ENCODE data around the gene CYP4F12.
"Not testable (repeated sequence)": the region's sequence is repeated elsewhere in the genome, so short reads cannot be mapped to it uniquely, and the experiment has no call there.

The CYP4F12 gene

DNA sequence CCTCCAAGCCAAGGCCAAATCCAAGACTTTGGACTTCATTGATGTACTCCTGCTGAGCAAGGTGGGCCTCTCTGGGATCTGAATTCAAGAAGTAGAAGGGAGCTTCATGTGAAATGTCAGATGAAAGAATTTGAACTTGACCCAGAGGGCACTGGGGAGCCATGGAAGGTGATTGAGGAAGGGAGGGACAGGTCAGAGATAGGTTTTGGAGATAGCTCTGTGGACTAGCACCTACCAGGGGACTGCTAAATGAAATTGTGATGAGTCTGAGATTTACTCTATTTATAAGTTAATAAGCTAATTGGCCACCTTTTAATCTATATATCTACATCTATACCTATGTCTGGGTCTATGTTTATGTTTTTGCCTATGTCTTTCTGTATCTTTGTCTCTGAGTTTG, 22.8 kb upstream of the CYP4F12 start:
- not testable (repeated sequence) for DNase-seq (ENCODE audit: low spot score)

DNA sequence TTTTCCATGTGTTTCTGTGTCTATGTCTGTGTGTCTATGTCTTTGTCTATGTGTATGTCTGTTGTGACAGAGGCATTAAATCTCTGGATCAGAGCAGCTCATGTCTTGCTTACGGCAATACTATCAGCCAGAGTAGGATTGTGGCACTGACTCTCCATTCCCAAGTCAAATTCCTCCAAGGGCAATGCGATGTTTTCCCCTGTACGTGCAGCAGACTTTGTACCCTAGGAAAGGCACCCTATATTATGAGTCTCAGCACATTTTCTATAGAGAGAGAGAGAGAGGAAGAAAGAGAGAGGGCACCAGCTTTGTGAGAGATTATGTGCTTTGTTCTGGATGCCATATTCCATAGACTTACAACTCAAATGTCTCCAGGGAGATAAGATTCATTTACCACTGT, 21.1 kb upstream of the CYP4F12 start:
- no peak for DNase-seq (ENCODE audit: low spot score)

DNA sequence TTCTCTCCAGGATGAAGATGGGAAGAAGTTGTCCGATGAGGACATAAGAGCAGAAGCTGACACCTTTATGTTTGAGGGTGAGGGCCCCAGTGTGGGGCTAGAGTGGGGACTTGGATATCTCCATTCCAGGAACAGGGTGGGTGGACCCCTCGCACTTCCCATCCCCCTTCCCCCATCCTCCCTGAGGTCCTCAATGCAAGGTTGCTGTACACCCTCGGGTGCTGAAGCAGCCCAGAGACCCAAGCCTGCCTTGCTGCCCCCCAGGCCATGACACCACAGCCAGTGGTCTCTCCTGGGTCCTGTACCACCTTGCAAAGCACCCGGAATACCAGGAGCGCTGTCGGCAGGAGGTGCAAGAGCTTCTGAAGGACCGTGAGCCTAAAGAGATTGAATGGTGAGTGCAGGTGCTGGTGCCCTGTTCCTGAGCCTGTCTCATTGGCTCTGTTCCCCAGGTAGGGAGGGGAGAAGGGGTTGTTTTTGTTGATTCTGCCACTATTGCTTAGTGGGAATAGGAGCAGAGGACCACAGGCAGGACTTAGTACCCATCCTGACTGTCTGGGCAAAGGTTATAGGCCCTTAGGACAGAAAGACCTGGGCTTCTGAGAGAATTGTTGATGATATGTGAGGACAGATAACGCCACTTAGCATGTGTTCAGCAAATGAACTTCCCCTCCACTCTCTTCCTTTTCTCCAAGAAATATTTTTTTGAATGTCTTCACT, 20.2 kb upstream of the CYP4F12 start:
- DNase-seq (ENCODE audit: low spot score) = no peak

DNA sequence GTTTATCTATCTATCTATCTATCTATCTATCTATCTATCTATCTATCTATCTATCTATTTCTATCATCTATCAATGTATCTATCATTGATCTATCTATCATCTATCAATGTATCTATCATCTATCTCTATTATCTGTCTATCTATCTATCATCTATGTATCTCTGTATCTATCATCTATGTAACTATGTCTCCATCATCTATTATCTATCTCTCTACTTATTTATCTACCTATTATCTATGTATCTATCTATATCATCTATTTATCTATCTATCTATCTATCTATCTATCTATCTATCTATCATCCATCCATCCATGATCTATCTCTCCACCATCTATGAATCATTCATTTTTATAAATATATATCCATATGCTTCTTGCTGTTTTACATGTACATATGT, 16.4 kb upstream of the CYP4F12 start:
- no peak for DNase-seq (ENCODE audit: low spot score)

DNA sequence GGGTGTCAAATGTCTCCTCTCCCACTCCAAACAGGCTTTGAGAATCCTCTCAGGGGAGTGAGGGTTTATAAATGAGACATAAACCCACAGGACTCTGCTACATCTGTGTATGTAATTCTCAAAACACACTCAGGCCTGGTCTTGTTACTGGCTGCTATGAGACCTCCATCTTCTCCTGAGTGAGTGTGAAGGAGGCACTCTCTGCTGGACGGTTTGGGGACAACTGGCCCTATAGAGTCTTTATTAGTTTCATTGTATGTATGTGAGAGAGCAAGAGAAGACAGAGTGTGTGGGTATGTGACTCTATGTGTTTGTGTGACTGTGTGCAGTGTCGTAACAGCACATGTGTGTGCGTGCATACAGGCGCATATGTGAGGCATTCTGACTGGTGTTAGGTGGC, 9.6 kb upstream of the CYP4F12 start:
- no peak for DNase-seq (ENCODE audit: low spot score)

DNA sequence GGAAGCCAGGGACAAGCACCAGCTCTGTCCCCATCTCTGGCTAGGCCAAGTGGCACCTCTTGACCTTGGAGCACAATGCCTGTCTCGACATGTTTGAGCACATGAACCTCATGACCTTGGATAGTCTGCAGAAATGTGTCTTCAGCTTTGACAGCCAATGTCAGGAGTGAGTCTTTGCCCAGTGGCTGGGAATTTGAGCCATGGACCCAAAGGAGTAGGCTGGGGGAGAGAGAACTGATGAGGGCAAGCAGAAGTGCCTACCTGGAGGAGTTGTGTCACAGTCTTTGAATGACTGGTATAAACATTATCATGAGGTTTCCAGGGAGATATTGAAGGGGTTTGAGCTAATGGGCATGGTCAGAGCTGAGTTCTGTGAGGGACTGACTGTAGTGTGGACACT, 6.7 kb upstream of the CYP4F12 start:
- DNase-seq (ENCODE audit: low spot score) = no peak

DNA sequence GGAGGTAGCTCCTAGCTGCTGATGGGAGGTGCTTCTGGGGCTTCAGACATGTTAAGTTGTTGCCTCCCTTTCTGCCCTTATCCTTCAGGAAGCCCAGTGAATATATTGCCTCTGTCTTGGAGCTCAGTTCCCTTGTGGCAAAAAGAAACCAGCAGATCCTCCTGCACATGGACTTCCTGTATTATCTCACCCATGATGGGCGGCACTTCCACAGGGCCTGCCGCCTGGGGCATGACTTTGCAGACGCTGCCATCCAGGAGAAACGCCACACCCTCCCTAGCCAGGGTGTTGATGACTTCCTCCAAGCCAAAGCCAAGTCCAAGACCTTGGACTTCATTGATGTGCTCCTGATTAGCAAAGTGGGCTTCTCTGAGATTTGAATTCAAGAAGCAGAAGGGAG, 6.0 kb upstream of the CYP4F12 start:
- DNase-seq (ENCODE audit: low spot score) = no peak

DNA sequence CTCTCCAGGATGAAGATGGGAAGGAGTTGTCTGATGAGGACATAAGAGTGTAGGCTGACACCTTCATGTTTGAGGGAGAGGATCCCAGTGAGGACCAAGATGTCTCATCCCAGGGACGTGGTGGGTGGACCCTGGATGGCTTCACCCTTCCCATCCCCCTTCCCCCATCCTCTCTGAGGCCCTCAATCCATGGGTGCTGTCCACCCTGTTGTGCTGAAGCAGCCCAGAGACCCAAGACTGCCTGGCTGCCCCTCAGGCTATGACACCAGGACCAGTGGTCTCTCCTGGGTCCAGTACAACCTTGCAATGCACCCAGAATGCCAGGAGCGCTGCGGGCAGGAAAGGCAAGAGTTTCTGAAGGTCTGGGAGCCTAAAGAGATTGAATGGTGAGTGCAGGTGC, 3.4 kb upstream of the CYP4F12 start:
- DNase-seq (ENCODE audit: low spot score) = no peak

DNA sequence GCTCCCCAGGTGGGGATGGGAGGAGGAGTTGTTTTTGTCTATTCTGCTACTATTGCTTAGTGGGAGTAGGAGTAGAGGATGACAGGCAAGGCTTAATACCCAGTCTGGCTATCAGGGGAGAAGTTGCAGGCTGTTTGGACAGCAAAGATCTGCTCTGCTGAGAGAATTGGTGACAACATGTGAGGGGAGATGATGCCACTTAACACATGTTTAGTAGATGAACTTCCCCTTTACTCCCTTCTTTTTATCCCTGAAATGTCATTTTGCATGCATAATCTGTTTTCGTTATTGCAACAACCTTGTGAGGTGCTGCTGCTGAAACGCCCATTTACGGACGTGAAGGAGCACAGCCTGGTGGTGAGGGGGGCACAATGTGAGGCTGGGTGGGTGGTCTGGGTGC, 3.0 kb upstream of the CYP4F12 start:
- DNase-seq (ENCODE audit: low spot score) = no peak

DNA sequence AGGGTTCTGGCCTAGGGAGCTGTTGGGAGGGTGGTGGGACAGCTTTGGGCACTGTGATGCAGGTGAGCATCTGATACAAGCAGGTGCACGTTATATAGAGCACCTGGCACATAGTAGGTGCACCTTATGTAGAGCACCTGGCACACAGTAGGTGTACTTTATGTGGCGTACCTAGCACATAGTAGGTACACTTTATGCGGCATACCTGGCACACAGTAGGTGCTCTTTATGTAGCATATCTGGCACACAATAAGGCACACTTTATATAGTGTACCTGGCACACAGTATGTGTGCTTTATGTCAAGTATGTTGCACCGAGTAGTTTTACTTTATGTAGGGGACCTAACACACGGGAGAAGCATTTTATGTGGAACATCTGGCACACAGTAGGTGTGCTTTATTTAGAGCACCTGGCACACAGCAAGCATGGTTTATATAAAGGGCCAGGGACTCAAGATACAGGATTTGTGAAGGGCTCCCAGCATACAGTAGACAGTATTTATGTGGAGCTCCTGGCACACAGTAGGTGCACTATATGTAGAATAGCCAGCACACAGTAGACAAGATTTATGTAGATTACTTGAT, 1.6 kb upstream of the CYP4F12 start:
- no peak for DNase-seq (ENCODE audit: low spot score)

DNA sequence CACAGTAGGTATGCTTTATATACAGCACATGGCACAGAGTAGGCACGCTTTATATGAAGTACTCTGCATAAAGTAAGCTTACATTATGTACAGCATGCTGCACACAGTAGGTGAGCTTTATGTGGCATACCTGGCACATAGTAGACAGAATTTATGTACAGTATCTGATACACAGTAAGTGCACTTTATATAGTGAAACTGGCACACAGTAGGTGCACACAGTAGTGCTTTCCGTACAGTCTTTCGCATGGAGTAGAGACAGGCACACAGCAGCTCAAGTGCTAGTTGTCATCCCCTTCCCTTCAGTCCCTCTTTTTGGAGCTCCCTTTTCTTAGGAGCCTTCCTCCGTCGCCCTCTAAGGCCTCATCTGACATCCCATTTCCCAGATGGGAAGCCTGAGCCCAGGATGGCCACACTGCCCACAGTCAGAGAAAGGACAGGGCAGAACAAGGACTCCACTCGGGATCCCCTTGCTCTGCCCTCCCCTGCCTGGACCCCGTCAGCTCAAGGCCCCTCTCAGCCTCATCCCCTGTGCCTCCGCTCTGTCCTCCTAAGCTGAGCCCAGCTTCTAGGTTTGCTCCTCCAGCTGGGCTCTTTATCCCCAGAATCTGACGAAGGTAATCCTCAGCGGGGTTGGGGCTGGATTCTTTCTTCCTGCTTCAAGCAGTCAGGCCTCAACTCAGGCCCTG, 852 bp upstream of the CYP4F12 start:
- no peak for DNase-seq (ENCODE audit: low spot score)

DNA sequence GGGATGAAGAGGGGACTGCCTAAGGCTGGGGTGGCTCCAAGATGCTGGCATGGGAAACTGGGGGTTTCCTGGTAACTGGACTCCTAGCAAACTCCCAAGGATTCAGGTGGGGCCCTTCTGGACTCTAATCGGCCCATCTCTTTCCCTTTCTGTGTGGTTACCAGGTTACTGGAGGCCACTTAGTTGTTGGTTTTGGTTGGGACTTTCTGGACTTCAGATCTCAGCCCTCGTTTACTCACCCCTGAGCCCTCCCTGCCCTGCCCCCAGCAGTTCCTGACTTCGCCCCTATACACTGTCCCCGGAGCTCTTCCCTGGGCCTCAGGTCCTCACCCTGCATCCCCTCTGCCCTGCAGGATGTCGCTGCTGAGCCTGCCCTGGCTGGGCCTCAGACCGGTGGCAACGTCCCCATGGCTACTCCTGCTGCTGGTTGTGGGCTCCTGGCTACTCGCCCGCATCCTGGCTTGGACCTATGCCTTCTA, 328 bp downstream of the CYP4F12 start:
- DNase-seq (ENCODE audit: low spot score) = no peak

DNA sequence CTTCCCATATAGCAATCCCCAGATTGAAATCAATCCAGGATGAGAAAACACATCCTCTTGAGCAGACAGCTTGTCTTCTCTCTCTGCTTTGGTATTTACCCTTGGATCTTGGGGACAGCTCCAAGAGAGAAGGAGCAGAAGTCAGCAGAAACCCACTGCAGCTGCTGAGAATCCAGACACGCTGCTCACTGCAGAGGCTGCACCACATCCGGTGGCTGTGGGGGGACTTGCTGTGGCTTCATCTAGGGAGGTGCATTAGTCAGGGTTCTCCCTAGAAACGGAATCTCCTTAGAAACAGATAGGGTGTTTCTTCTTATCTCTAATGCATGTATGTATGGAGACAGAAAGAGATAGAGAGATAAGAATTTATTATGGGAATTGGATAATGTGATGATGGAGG, 2.7 kb downstream of the CYP4F12 start:
- DNase-seq (ENCODE audit: low spot score) = no peak

DNA sequence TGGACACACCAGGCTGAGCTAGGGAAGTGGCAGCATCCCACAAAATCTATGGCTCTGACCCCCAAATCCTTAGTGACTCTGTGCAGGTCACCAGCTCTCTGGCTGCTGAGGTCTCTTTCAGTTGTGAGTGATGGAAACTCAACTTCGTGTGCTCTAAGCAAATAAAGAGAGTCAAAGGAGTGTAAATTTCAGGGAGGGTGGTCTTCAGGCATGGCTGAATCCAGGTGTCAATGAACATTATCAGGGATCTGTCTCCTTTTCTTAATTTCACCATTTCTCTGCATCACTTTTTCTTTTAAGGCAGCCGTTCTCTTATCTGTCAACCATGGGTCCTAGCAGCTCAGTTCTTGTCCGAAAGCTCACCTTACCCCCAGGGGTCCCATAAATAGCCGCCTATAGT, 6.2 kb downstream of the CYP4F12 start:
- DNase-seq (ENCODE audit: low spot score) = no peak

DNA sequence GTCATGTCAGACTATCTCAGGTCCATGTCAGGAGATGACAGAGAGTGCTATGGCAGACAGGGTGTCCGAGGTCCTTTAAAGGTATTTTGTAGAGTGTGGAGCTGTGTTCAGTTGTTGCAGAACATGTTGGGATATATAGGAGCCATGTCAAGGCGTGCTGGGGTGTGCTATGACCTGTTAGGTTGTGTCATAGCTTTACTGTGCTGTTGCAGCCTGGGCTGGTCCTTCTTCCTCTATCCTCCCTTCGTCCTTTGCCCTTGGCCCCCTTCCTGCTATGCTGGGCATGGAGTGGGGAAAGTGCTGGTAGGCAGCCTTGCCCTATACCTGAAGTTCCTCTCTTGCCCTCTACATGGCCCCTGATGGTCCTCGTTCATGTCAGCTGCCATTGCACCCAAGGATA, 7.0 kb downstream of the CYP4F12 start:
- DNase-seq (ENCODE audit: low spot score) = not testable (repeated sequence)

DNA sequence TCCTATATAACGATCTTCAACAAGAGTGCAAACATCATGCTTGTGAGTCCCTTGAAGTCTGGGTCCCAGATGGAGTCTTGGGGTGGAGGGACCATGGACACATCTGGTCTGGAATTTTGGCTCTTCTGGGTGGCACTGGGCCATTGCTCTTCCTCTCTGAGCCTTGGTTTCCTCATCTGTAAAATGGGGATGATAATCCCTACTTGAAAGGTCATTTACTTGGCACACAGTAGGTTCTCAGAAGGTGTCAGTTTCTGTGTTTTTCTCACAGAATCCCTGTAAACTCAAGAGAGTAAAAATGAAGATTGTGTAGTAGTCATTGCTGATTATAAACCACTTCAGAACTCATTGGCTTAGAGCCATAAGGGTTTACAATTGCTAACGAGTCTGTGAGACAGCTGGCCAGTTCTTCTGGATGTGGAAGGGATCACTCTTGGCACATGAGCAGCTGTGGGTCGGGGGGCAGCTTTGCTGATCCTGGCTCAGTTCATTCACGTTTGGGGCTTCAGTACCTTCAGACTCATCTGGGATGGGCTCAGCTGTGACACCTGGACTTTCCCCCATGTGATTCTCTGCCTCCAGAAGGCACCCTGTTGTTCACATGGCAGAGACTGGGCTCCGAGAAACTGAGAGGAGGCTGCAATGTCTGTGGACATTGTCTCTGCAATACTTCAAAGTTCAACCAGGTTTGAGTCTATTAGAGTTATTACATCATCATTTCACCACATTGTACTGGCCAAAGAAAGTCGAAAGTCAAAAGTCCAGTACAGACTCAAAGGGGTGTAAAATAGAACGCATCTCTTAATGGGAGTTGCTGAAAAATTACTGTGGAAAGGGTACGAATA, 7.8 kb downstream of the CYP4F12 start:
- no peak for DNase-seq (ENCODE audit: low spot score)

DNA sequence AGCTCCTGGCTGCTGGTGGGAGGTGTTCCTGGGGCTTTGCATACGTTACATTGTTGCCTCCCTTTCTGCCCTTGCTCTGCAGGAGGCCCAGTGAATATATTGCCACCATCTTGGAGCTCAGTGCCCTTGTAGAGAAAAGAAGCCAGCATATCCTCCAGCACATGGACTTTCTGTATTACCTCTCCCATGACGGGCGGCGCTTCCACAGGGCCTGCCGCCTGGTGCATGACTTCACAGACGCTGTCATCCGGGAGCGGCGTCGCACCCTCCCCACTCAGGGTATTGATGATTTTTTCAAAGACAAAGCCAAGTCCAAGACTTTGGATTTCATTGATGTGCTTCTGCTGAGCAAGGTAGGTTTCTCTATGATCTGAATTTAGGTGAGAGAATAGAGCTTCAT, 10.5 kb downstream of the CYP4F12 start:
- no peak for DNase-seq (ENCODE audit: low spot score)

DNA sequence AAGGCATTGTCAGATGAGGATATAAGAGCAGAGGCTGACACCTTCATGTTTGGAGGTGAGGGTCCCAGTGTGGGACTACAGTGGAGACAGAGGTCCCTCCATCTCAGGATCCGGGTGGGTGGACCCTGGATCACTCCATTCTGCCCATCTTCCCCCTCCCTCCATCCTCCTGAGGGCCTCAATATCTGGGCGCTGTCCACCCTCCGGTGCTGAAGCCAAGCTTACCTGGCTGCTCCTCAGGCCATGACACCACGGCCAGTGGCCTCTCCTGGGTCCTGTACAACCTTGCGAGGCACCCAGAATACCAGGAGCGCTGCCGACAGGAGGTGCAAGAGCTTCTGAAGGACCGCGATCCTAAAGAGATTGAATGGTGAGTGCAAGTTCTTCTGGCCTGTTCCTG, 11.9 kb downstream of the CYP4F12 start:
- no peak for DNase-seq (ENCODE audit: low spot score)

DNA sequence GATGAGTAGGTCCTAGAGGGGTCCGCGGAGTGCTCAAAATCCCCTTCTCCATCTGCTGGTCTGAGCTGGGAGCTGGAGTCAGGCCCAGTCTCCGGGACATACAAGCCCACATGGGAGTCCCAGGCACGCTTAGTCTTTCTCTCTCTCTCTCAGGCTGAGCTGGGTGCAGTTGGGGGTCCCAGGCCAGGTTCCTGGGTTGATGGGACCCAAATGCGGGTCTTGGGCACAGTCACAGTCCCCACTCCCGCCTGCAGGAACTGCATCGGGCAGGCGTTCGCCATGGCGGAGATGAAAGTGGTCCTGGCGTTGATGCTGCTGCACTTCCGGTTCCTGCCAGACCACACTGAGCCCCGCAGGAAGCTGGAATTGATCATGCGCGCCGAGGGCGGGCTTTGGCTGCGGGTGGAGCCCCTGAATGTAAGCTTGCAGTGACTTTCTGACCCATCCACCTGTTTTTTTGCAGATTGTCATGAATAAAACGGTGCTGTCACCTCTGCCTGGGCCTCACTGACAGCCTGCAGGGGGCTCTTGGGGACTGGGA, 23.8 kb downstream of the CYP4F12 start:
- DNase-seq (ENCODE audit: low spot score) = no peak

DNA sequence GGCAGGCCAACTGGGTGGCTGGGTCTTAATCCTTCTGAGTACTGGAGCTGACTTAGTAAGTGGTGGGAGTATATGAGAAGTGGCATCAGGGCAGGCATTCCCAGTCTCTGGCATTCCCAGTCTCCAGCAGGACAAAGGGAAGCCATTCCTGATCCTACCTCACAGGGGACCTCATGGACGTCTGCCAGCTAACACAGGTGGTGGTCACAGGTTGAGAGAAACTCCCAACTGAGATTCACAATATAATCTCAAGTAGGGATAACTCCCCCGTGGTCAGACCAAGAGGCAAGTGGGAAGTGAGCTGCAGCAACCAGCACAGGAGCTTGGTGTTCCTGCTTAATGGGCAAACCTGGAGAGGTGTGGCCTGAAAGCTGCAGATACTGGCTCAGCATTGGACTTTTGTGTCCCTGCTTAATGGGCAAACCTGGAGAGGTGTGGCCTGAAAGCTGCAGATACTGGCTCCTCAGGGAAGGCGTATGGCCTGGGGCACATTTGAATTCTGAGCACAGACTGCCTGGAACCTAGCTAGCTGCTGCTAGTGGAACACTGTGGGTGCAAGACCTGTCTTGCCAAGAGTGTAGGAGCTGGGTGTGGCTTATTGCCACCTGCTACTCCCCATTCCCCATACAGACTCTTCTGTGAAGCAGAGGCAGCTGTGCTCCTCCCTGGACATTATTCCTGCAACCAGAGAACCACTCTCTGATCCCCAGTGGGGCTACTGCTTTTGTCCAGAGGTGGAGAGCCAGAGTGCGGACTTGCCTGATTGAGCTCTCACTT, 29.1 kb downstream of the CYP4F12 start:
- DNase-seq (ENCODE audit: low spot score) = no peak

DNA sequence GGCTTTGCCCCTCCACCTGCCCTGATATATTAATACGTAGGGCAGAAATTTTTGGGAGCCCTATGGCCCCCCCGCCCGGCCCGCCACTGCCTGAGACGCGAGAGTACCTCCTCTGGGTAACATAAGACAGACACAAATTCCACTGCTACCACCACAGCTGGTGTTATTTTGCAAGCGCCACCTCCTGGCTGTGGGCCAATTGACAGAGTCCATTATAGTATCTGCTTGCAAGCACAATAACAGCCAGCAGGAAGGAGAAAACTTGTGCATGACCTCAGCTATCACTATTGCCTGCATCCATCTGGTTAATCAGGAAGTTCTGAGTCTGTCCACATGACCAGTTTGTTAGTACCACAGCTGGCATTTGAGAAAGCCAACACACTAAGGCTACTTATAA, 29.6 kb downstream of the CYP4F12 start:
- peak; percentile 61 for DNase-seq (ENCODE audit: low spot score)

DNA sequence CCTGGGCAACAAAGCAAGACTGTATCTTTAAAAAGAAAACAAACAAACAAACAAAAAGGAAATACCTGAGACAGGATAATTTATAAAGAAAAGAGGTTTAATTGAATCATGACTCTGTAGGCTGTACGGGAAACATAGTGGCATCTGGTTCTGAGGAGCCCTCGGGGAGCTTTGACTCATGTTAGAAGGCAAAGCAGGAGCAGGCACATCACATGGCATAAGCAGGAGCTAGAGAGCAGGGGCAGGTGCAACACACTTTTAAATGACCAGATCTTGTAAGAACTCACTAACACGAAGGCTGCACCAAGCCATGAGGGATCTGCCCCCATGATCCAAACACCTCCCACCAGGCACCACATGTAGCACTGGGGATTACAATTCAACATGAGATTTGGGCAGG, 41.8 kb downstream of the CYP4F12 start:
- DNase-seq (ENCODE audit: low spot score) = no peak
